Measurements from ENCODE around the gene KIAA1671.
A peak's percentile ranks its signal among the peaks of the same experiment; 100 is the strongest.

- TF ChIP-seq, protein P1, sequence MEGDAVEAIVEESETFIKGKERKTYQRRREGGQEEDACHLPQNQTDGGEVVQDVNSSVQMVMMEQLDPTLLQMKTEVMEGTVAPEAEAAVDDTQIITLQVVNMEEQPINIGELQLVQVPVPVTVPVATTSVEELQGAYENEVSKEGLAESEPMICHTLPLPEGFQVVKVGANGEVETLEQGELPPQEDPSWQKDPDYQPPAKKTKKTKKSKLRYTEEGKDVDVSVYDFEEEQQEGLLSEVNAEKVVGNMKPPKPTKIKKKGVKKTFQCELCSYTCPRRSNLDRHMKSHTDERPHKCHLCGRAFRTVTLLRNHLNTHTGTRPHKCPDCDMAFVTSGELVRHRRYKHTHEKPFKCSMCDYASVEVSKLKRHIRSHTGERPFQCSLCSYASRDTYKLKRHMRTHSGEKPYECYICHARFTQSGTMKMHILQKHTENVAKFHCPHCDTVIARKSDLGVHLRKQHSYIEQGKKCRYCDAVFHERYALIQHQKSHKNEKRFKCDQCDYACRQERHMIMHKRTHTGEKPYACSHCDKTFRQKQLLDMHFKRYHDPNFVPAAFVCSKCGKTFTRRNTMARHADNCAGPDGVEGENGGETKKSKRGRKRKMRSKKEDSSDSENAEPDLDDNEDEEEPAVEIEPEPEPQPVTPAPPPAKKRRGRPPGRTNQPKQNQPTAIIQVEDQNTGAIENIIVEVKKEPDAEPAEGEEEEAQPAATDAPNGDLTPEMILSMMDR (IDR thresholded peaks at IDR 0.05) = peak; percentile 52
- TF ChIP-seq EZH2 (IDR thresholded peaks at IDR 0.05; ENCODE audit: borderline replicate concordance, insufficient read depth, low read depth, low read length, poor library complexity, severe bottlenecking) = no peak
Observed at GRCh38 chr22:25057013-25057881, 104.7 kb downstream of the KIAA1671 start.
